Measurements from ENCODE around the gene GRIN1.
A peak's percentile ranks its signal among the peaks of the same experiment; 100 is the strongest.

The GRIN1 gene

DNA sequence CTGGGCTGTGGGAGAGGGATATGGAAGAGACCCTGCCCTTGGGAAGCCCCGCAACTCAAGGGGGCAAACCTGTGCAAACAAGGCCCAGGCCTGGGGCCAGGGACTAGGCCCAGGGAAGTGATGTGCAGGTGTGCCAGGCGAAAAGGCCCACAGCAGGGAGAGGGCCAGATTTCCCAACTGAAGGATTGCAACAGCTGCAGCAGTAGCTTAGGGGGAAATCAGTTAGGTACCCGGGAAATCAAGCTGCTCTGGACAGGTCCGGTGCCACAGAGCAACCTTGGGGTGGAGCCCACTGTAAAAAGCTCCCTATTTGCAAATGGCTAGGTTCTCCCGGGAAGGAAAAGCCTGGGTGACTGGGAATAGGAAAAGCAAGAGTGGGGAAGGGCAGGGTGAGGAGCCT, 10.4 kb downstream of the GRIN1 start:
- DNase-seq: no peak

DNA sequence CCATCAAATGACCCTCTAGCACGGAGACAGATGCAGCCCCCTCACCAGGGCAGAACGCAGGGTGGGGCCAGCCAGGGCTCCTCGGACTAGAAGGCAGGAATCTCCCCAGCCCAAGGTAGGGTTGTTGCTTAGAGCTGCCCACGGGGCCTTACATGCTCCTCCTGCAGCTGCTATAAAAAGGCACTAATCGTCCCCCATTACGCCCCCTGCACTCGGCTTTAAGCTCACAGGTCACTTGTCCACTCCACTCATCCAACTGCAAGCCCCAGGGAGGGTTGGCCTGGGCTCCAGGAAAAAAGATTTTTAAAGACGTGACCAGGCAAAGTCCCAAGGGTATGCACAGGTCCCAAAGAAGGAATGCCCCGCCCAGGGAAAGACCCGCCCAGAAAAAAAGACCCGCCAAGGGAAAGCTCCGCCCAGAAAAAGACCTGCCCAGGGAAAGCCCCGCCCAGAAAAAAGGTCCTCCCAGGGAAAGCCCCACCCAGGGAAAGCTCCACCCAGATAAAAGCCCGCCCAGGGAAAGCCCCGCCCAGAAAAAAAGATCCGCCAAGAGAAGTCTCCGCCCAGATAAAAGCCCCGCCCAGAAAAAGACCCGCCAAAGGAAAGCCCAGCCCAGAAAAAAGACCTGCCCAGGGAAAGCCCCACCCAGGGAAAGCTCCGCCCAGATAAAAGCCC, 11.1 kb downstream of the GRIN1 start:
- no peak for DNase-seq

DNA sequence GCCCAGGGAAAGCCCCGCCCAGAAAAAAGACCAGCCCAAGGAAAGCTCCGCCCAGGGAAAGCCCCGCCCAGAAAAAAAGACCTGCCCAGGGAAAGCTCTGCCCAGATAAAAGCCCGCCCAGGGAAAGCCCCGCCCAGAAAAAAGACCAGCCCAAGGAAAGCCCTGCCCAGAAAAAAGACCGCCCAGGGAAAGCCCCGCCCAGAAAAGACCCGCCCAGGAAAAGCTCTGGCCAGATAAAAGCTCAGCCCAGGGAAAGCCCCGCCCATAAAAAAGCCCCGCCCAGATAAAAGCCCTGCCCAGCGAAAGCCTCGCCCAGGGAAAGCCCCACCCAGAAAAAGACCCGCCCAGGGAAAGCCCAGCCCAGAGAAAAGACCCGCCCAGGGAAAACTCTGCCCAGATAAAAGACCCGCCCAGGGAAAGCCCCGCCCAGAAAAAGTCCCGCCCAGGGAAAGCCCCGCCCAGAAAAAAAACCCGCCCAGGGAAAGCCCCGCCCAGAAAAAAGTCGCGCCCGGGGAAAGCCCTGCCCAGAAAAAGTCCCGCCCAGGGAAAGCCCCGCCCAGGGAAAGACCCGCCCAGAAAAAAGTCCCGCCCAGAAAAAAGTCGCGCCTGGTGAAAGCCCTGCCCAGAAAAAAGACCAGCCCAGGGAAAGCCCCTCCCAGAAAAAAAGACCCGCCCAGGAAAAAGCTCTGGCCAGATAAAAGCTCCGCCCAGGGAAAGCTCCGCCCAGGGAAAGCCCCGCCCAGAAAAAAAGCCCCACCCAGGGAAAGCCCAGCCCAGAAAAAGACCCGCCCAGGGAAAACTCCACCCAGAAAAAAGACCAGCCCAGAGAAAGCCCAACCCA, 11.9 kb downstream of the GRIN1 start:
- DNase-seq: no peak

DNA sequence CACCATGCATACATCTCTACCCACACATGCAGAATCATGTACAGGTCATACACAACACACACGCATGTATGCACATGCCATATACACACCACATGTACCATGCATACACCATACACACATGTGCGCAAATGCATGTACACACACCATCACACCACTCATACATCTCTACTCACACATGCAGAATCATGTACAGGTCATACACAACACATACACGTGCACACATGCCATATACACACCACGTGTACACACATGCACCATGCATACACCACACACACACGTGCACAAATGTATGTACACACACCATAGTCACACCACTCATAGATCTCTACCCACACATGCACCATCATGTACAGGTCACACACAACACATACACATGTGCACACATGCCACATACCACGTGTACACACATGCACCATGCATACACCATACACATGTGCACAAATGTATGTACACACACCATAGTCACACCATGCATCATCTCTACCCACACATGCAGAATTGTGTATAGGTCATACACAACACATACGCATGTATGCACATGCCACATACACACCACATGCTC, 14.0 kb downstream of the GRIN1 start:
- no peak for DNase-seq

DNA sequence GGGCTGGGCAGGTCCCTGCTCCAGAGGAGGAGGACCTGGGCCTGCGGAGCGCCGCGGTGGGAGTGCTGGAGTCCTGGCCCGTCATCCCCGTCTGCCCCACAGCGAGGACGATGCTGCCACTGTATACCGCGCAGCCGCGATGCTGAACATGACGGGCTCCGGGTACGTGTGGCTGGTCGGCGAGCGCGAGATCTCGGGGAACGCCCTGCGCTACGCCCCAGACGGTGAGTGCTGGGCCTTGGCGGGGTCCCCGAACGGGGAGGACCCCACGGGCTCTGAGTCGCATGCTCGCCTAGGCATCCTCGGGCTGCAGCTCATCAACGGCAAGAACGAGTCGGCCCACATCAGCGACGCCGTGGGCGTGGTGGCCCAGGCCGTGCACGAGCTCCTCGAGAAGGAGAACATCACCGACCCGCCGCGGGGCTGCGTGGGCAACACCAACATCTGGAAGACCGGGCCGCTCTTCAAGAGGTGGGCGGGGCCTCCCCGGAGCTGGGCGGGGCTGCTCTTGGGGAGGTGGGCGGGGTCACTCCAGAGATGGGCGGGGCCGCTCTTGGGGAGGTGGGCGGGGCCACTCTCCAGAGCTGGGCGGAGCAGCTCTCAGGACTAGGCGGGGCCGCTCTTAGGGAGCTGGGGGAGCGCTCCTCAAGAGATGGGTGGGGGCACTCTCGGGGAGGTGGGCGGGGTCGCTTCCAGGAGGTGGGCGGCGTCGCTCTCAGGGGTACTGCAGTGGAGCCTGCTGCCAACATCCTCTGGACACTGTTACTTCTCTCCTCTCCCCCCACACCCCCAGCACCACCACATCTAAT, 17.8 kb downstream of the GRIN1 start:
- no peak for DNase-seq

DNA sequence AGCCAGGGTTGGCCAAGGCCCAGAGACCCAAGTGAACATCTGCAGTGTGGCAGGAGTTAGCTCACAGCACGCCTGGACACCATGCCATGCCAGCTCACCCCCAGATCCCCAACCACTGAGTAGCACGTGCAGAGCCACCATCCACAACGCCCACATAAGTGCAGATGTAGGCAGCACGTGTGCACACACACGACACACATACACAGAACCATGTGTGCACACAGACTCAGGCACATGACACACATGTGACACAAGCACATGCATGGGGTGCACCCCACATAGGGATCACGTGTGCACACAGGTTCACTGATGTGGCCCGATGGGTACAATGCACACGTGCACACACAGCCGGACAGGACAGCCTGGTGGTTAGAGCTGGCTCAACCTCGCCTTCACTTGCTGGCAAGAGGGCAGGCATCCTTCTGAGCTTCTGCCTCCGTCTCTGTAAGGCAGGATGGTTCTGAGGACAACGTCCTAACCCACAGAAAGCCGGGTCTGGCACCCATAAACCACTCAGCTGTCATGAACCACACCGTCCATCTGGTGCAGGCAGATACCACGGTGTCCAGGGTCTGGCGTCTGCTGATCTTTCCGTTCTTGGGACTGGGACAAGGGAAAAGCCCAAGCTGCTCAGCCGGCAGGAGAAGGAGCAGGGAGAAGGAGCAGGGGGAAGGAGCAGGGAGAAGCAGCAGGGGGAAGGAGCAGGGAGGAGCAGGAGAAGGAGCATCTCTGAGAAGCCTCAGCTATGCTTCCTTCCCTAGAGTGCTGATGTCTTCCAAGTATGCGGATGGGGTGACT, 18.9 kb downstream of the GRIN1 start:
- DNase-seq: peak in 1 of 2 experiments; percentile 79

DNA sequence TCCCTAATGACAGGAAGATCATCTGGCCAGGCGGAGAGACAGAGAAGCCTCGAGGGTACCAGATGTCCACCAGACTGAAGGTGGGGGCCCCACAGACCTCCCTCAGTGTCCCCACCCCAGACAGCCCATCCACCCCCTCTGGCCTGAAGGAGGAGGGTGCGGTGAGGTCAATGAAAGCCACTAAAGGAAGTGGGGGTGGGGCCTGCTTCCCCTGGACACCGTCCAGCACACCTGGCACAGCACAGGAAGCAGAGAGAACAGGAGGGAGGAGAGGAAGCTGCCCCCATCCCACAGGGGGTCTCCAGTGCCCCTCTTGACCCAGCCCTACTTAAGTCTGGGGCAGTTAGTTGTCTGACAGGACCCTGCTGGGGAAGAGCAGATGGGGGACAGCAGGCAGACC, 19.7 kb downstream of the GRIN1 start:
- no peak for DNase-seq

DNA sequence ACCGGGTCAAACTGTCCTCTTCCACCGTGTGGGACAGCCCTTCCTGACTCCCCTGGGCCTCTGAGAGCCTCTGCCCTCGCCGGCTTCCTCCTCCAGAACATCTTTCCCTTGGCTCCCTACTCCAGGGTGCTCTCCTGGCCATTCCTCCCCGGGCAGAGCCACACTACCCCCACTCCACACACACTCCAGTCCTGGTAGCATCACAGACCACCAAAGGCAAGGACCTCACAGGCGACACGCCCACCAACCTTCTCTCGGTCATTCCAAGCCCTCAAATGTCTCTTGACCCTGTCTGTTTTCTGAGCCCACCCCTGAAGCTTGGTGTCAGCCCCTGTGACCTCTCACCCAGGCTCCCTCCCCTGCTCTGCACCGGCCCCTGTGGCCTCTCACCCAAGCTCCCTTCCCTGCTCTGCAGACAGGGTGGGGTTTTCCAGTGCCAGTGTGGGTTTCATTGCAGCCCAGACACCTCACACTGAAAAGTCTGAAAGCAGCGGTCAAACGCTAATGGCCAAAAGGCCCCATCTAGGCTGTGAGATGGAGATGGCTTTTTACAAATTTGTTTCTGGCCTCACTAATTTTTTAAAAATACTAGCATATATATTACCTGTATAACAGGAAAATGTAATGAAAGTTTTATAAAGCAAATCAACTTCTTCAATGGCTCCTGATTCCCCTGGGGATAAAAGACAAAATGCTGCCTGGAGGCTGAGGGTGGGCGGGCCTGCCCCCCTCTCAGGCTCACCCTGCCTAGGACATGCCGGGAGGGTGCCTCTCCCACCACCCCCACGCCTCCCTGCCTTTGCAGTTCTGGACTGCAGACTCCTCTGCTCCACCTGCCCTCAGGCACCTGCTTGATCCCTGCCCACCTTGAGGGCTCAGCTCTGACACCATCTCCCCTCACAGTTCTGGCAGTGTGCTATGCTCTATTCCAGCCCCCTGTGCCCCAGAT, 20.4 kb downstream of the GRIN1 start:
- no peak for DNase-seq

DNA sequence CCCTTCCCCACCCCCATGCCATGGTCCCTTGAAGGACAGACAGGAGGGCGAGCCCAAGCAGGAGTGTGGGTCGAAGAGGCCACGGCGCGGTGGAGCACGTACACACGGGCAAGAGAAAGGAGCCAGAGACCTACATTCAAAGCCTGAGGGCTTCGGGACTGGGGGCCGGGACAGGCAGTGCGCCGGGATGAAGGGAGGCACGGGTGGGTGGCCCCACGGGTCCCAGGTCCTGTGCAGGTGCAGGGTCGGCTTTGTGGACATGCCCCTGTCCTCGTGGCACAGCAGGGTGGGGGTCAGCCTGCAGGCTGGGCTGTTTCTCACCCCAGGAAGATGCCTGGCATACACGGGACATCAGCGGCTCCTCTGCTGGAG, 21.1 kb downstream of the GRIN1 start:
- no peak for DNase-seq

DNA sequence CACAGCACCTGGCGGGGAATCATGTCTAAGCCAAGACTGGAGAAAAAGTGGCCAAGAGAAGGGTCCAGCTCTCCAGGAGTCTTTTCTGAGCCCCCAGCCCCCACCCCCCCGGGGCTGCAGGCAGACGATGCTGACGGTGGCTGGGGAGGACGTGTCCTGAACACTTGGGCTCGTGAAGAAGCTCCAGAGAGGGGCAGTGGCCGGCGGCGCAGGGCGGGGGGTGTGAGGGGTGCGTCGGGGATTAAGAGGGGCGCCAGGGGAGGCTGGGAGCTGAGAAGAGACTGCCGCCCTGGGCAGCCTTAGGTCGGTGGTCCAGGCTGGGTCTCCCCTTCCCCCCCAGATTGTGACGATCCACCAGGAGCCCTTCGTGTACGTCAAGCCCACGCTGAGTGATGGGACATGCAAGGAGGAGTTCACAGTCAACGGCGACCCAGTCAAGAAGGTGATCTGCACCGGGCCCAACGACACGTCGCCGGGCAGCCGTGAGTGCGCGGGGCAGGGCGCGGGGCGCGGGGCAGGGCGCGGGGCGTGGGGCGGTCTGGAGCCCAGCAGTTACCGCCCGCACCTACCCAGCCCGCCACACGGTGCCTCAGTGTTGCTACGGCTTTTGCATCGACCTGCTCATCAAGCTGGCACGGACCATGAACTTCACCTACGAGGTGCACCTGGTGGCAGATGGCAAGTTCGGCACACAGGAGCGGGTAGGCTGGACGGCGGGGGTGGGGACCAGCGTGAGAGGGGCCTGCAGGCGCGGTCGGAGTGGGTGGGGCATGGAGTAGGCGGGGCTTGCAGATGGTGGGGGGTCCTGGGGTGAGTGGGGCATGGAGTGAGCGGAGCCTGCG, 22.0 kb downstream of the GRIN1 start:
- no peak for DNase-seq

DNA sequence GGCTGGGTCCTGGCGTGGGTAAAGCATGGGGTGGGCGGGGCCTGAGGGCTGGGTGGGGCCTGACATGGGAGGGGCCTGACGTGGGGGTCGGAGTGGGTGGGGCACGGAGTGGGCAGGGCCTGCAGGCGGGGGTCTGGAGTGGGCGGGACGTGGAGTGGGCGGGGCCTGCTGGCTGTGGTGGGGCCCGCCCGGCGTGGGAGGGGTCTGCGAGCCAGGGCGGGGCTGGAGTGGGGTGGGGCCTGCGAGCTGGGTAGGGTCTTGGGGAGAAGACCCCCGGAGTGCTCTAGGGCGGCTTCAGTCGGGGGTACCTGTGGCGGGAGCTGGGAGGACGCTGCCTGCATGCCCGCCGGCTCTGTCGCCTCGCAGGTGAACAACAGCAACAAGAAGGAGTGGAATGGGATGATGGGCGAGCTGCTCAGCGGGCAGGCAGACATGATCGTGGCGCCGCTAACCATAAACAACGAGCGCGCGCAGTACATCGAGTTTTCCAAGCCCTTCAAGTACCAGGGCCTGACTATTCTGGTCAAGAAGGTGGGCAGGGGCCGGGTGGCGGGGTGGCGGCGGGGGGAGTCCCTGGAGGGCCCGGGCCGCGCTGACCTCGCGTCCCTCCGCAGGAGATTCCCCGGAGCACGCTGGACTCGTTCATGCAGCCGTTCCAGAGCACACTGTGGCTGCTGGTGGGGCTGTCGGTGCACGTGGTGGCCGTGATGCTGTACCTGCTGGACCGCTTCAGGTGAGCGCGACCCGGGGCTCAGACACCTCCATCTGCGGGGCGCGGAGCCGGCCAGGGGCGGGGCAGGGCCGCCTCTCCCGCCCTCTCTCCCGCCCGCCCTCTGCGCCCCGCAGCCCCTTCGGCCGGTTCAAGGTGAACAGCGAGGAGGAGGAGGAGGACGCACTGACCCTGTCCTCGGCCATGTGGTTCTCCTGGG, 22.9 kb downstream of the GRIN1 start:
- DNase-seq: no peak

DNA sequence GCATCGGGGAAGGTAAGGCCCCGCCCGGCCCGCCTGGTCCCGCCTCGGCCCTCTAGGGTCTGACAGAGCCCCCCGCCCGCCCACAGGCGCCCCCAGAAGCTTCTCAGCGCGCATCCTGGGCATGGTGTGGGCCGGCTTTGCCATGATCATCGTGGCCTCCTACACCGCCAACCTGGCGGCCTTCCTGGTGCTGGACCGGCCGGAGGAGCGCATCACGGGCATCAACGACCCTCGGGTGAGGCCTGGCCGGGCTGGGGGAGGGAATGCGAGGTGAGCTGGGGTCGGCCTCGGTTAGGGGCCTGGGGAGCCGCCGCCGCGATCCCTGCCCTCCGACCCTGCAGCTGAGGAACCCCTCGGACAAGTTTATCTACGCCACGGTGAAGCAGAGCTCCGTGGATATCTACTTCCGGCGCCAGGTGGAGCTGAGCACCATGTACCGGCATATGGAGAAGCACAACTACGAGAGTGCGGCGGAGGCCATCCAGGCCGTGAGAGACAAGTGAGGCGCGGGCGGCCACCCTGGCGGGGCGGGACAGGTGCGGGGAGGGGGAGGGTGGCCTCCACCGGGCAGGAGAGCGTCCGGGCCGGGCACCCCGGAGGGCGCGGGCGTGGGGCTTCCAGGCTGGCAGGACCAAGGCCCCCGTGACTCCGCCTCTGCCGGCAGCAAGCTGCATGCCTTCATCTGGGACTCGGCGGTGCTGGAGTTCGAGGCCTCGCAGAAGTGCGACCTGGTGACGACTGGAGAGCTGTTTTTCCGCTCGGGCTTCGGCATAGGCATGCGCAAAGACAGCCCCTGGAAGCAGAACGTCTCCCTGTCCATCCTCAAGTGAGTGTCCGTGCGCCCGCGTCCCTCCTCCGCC, 23.8 kb downstream of the GRIN1 start:
- DNase-seq: no peak

DNA sequence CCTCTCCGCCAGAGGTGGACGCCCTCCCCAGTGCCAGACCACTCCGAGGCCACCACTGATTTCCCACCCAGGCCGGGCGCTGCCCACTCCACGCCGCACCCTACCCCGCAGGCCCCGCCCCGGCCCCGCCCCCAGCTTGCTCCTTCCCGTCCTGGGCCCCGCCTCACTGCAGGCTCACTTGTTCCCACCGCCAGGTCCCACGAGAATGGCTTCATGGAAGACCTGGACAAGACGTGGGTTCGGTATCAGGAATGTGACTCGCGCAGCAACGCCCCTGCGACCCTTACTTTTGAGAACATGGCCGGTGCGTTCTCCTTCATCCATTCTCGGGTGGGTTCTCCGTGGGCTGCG, 24.4 kb downstream of the GRIN1 start:
- DNase-seq: no peak

DNA sequence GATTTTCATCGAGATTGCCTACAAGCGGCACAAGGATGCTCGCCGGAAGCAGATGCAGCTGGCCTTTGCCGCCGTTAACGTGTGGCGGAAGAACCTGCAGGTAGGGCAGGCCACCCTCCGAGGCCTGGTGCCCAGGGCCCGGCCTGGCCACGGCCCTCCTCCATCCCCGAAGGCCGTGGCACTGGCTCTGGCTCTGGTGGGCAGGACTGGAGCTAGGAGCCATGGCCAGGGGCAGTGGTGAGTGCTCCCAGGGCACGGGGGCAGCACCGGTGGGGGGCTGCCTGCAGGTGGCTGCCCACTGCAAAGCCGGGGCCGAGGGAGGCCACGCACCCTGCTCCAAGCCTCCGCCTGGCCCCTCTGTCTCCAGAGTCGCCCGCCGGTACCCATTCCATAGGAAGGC, 24.9 kb downstream of the GRIN1 start:
- no peak for DNase-seq

DNA sequence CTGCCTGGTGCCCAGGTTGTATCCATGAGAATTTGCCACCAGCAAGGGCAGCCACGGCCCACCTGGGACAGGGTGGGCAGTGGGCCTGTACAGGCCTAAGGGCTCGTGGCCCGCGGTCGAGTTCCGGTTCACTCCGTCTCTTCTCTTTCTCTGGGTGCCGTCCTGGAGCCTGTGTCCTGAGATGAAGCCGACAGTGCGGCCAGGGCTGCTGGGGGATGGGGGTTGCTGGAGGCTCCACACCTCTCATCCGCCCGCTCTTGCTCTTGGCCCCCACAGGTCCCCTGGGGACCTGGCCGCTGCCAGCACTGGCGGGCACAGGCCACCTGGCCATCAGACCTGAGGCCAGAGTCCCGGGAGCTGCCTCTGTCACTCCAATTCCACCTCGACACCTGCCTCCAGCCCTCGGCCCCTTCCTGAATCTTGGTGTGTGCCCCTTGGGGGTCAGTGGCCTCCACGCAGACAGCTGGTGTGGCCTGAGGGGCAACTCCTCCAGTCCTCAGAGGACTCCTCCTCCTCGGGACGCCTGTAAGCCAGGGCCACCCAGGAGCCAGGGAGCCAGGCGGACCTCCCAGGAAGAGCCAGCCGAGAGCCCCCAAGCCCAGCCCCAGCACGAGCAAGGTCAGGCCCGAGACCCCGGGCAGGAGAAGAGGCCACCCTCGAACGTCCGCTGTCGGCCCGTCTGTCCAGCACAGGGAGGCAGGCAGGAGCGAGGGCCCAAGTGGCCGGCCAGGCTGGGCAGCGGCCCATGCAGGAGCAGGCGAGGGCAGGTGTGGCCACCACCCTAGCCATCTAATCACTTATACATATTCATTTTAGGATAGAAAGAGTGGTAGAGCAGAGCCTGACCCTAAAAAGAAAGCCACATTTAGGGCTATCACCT, 25.7 kb downstream of the GRIN1 start:
- DNase-seq: no peak

DNA sequence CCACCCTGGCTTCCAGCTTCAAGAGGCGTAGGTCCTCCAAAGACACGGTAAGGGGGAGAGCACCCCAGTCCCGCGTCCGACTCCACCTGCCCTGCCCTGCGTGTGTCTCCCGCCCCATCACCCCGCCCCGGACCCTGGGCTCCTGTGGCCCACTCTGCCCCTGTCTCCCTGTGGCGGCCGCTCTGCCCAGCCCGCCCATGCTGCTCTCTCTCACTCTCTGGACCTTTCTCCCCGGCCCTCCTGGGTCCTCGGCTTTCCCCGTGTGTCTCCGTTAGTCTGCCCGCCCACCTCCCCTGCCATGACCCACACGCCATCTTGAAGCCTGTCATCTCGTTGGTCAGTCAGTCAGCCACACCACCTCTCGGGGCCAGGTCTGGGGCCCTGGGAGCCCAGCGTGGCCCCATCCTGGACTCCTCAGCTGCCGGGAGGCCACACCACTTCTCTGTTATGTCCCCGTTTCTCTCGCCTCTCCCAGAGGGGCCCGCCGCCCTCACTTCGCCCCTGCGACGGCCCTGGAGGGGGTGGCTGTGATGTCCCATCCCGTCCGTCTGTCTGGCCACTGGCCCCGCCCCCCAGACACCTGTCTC, 26.4 kb downstream of the GRIN1 start:
- no peak for DNase-seq
